Epithelial cell of esophagus (primary cell): Measurements from ENCODE around the gene EBF4.

Source experiments
- DNase-seq: peaks from one replicate; pipeline ENCODE4 v3.0.0; 2010; ENCODE audit warnings: low read depth
- H3K4me3 ChIP-seq: 2 replicates; pipeline ENCODE4 v1.5.1; 2011; ENCODE audit warnings: mild to moderate bottlenecking, low read length, control low read depth
- TF ChIP-seq, protein P1 (sequence below): IDR thresholded peaks from 2 replicates; pipeline ENCODE4 v1.5.1; 2011; ENCODE audit warnings: low read depth, mild to moderate bottlenecking, low read length, control low read depth, inconsistent platforms; ENCODE audit not compliant: insufficient read depth; ENCODE audit errors: missing control alignments

The EBF4 gene

DNA sequence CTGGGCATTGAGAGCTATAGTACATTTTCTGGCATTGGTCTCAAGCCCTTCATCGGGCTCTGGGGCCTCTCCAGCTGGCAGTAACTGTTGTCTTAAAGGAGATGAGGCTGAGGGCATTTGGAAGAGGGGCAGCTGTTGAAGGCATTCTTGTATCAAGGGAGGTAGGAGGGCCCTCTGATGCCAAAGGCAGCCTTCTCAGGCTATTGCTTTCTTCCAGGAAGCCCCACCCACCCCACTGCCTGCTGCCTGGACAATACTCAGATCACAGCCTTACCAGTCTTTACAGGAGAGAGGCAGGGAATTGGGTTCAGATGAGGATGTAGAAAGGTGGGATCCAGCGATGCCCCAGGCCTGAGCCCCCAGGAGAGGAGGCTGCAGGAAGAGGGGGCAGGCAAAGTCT is 61.8 kb downstream of the EBF4 start:
- DNase-seq, result no peak
- H3K4me3 ChIP-seq, result no peak overlapping the region
- TF ChIP-seq, protein P1, sequence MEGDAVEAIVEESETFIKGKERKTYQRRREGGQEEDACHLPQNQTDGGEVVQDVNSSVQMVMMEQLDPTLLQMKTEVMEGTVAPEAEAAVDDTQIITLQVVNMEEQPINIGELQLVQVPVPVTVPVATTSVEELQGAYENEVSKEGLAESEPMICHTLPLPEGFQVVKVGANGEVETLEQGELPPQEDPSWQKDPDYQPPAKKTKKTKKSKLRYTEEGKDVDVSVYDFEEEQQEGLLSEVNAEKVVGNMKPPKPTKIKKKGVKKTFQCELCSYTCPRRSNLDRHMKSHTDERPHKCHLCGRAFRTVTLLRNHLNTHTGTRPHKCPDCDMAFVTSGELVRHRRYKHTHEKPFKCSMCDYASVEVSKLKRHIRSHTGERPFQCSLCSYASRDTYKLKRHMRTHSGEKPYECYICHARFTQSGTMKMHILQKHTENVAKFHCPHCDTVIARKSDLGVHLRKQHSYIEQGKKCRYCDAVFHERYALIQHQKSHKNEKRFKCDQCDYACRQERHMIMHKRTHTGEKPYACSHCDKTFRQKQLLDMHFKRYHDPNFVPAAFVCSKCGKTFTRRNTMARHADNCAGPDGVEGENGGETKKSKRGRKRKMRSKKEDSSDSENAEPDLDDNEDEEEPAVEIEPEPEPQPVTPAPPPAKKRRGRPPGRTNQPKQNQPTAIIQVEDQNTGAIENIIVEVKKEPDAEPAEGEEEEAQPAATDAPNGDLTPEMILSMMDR, result no peak

- DNase-seq, result no peak
- H3K4me3 ChIP-seq, result no peak overlapping the region
- TF ChIP-seq, protein P1, result no peak
These were observed 63.0 kb downstream of the EBF4 start for GRCh38 chr20:2755451-2756055.

DNA sequence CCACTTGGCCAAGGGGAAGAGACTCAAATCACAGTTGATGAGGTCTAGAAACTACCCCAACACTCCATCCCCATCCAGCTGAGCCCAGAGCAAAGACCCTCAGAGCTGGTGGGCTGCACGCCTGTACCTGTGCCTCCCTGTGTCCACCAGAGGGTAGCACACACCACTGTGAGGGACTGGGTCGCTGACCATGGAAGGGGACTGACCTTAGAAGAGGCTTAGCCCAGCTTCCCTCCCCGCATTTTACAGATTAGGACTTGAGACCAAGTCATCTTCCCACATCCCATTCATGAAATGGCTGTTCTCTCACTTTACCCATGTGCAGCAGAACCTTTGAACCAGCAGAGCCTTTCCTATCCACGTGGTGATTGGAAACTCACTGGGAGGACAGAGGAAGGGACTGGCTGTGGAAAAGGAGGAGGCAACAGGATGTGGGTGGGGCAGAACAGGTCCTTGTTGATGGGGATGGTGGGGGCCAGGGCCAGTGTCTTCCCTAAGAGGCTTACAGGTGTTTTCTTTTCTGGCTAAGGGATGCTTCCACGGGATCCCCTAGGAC is 63.6 kb downstream of the EBF4 start:
- TF ChIP-seq, protein P1, result peak; percentile 39
- peak; percentile 11 for DNase-seq
- no peak overlapping the region for H3K4me3 ChIP-seq

- no peak overlapping the region for H3K4me3 ChIP-seq
- TF ChIP-seq, protein P1, result no peak
- no peak for DNase-seq
These were observed 64.4 kb downstream of the EBF4 start for GRCh38 chr20:2757001-2757400.

DNA sequence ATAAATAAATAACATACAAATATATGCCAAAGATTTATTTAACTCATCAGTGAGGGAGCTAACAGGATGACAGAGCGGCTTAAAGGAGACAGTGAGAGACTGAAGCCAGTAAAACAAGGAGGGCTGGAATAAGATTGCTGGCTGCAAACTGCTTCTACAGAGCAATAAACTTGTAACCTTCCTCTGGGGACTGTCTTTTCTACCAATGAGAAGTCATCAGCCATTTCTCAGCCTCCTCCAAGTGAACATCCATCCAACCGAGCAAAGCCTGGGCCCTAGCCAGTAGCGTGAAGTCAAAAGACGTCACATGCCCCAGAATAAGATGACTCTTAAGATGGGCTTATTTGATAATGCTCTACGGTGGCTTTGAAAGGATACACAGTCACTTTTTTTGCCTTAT is 65.4 kb downstream of the EBF4 start:
- H3K4me3 ChIP-seq, result no peak overlapping the region
- TF ChIP-seq, protein P1, result no peak
- DNase-seq, result no peak

- TF ChIP-seq, protein P1, result no peak
- H3K4me3 ChIP-seq, result no peak overlapping the region
- no peak for DNase-seq
These were observed 66.6 kb downstream of the EBF4 start for GRCh38 chr20:2759143-2759542.
